Suprapubic skin (tissue), 4 donors: ENCODE data around the gene PIERCE2.

Source experiments
- EP300 ChIP-seq: sonication (generic); formaldehyde crosslinking; IDR thresholded peaks from one replicate; pipeline ENCODE4 v1.6.1; 2017; ENCODE audit warnings: antibody characterized with exemption
- POLR2A ChIP-seq, 2 donors: fragments of 450-650 bp; IDR thresholded peaks; one replicate each; pipeline ENCODE4 v1.6.1; 2017; ENCODE audit warnings: antibody characterized with exemption in 2 of 2, mild to moderate bottlenecking in 2 of 2, moderate library complexity in 2 of 2
- POLR2AphosphoS5 ChIP-seq, 3 donors: sonication (generic); formaldehyde crosslinking; IDR thresholded peaks; one replicate each; pipeline ENCODE4 v1.6.1; 2017; ENCODE audit warnings: antibody characterized with exemption in 3 of 3
- TF ChIP-seq, protein P1 (sequence below), 2 donors: fragments of 200-600 bp in 1 of 2; fragments of 450-650 bp in 1 of 2; sonication (generic) in 1 of 2; IDR thresholded peaks; one replicate each; pipeline ENCODE4 v1.5.1; 2016 to 2019; ENCODE audit warnings: antibody characterized with exemption in 2 of 2, mild to moderate bottlenecking in 1 of 2, moderate library complexity in 1 of 2

- TF ChIP-seq, protein P1, sequence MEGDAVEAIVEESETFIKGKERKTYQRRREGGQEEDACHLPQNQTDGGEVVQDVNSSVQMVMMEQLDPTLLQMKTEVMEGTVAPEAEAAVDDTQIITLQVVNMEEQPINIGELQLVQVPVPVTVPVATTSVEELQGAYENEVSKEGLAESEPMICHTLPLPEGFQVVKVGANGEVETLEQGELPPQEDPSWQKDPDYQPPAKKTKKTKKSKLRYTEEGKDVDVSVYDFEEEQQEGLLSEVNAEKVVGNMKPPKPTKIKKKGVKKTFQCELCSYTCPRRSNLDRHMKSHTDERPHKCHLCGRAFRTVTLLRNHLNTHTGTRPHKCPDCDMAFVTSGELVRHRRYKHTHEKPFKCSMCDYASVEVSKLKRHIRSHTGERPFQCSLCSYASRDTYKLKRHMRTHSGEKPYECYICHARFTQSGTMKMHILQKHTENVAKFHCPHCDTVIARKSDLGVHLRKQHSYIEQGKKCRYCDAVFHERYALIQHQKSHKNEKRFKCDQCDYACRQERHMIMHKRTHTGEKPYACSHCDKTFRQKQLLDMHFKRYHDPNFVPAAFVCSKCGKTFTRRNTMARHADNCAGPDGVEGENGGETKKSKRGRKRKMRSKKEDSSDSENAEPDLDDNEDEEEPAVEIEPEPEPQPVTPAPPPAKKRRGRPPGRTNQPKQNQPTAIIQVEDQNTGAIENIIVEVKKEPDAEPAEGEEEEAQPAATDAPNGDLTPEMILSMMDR (IDR thresholded peaks at IDR 0.05) = no peak
- TF ChIP-seq POLR2A (IDR thresholded peaks at IDR 0.05) (no peak), EP300 (no peak), POLR2AphosphoS5 (IDR thresholded peaks at IDR 0.05) (no peak)
Measured at GRCh38 chr15:55366981-55367380, 41.3 kb upstream of the PIERCE2 start.
